Stimulated activated CD4-positive, alpha-beta T cell treated with anti-CD3 and anti-CD28 coated beads, Interleukin-2, amount 100 ng/mL, for 48 hours (primary cell): ENCODE results near the gene CFAP298.

ENCODE experiments used
- DNase-seq, 2 donors: peaks; one replicate each; pipeline ENCODE4 v3.0.0-alpha.2; 2020

Gene CFAP298

GRCh38 chr21:32597205-32597604, 15.0 kb downstream of the CFAP298 start:
- no peak for DNase-seq

DNA sequence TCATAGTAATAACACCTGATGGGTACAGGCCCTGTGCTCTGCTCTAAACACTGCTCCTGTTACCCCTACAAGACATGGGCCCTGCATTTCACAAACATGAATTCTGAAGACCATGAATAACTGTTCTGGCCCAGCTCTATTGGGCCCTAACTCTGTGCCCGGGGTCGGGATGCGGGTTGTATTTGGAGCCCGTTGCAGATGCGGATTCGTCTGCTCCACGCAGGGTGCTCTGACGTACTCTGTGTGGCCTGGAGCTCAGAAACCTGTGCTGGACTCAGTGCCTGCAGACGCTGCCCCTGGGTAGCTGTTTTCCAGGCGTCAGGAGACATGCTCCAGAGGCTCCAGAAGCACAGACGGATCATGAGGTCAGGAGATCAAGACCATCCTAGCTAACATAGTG, 16.7 kb downstream of the CFAP298 start:
- DNase-seq: no peak

GRCh38 chr21:32593690-32594089, 18.5 kb downstream of the CFAP298 start:
- no peak for DNase-seq

DNA sequence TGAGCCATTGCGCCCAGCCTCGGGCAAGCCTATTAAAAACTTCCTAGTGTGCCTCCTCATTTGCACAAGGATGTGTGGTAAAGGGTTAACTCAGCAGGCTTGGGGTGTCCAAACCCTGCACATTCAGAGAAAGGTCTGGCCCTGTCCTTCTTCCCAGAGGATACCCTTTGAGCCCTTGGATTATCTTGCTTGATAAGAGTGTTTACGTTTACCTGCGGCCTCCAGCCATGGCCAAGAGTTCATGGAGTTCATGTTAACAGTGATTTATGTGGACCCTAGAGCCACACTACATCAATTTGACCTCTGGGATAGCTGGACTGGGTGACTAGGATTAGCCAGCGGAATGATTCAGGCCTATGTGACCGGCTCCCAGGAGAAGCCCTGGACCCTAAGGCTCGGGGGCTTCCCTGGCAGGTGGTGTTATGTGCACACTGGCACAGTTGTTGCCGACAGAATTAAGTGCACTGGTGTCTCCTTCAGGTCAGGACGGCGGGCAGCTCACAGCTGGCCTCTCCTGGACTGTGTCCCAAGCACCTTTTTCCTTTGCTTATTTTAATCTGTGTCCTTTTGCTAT, 19.2 kb downstream of the CFAP298 start:
- no peak for DNase-seq

DNA sequence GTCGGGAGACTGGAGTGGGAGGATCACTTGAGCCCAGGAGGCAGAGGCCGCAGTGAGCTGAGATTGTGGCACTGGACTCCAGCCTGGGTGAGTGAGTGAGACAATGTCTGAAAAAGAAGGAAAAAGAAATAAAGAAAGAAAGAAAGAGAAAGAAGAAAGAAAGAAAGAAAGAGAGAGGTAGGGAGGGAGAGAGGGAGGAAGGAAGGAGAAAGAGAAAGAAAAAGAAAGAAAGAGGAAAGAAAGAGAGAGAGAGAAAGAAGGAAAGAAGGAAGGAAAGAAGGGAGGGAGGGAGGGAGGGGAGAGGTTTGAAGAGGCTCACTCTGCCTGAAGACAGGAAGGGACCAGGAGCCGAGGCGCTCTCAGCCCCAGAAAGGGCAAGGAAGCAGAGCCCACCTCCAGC, 22.0 kb downstream of the CFAP298 start:
- no peak for DNase-seq

DNA sequence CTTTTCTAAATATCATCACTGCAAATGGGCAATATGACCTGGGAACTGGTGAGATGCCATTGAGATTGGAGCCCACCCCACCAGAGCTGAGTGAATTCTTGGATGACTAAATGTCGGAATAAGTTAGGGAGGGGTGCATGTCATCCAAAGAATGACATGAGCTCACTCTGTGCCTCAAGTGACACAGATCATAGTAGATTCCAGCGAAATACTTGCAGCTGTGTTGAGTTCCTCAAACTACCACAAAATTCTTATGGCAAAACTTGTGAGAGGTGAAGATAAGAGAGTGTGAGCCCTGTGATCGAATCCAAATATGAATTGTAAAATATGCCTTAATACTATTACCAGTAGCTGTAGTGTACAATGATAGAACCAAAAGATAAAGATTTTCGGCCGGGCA, 24.5 kb downstream of the CFAP298 start:
- DNase-seq: no peak

DNA sequence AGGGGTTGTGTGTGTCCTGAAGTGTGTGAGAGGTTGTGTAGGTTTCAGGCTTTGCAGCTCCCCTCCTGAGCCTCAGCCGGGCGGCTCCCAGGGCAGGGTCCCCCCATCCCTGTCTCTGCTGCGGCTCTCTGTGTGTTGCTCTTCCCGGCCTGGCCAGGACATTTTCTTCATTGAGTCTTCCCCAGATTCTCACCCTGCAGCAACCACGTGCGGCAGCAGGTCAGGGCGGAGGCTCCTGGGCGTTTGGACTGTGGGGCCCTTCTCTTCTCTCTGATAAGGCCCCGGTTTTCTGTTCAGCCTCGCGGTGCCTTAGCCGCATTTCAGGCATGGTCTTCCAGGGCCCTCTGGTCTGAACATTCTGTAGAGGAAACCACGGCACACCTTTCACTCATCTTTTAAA, 25.1 kb downstream of the CFAP298 start:
- DNase-seq: no peak

DNA sequence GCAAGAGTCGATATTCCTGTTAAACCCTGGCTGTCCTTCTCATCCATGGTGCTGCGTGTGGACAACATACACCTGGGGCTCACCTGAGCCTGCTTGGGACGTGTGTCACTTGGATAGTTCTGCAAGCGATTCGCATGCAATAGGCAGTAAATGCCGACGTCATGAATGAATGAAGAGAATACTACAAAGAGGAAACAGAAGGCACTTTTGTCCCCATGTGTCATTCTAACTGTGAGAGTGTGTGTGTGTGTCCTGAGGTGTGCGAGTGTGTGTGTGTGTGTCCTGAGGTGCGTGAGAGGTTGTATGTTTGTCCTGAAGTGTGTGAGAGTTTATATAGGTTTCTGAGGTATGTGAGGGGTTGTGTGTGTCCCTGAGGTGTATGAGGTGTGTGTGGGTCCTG, 26.2 kb downstream of the CFAP298 start:
- no peak for DNase-seq

- no peak for DNase-seq
Observed at GRCh38 chr21:32585042-32585710, 27.0 kb downstream of the CFAP298 start, which contains the start of gene TCP10L. Gene TCP10L (minus strand): TSS chr21:32585523. CDS start chr21:32584304, 1,219 bp downstream.

DNA sequence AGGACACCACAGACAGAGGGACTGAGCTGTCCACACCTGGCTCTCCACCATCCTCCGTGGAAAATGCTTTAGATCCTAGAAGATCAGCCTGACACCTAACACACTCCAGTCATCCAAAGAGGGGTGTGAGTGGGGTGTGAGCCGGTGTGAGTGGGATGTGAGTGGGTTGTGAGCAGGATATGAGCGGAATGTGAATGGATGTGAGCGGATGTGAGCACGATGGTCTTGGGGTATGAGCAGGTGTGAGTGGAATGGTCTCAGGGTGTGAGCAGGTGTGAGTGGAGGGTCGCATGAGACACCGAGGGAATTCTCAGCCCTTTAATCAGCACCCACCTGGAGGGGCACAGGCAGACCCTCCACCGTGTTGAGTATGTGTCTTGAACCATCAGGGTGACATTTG, 27.7 kb downstream of the CFAP298 start:
- DNase-seq: no peak

GRCh38 chr21:32581732-32582131, 30.4 kb downstream of the CFAP298 start:
- DNase-seq: no peak

GRCh38 chr21:32580949-32581348, 31.2 kb downstream of the CFAP298 start:
- no peak for DNase-seq

DNA sequence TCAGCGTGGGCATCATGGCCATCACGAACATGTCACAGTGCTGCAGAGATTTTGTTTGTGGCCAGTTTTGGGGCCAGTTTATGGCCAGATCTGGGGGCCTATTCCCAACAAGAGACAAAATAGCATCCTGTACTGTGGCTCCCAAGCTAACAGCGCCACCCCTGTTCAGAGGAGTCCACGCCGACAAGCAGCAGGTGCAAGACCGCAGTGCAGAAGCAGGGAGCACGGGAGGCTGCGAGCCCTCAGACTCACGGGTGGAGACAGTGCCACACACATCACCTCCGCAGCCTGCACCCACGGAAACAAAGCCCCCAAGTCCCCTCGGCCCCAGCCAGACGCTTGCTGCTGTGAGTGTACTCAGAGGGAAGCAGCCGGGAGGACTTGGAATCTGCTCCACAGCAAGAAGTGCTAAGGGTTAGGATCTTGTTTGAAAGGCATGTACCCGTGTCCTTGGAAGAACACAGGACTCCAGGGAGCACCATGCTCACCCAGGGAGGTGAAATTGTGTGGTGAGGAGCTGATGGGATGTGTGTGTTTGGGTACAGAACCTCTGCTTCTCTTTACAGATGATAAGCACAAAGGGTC, 34.0 kb downstream of the CFAP298 start:
- DNase-seq: no peak

- DNase-seq: no peak
Observed at GRCh38 chr21:32576011-32576410, 36.2 kb downstream of the CFAP298 start.

- DNase-seq: no peak
Observed at GRCh38 chr21:32574946-32575925, 36.9 kb downstream of the CFAP298 start.

DNA sequence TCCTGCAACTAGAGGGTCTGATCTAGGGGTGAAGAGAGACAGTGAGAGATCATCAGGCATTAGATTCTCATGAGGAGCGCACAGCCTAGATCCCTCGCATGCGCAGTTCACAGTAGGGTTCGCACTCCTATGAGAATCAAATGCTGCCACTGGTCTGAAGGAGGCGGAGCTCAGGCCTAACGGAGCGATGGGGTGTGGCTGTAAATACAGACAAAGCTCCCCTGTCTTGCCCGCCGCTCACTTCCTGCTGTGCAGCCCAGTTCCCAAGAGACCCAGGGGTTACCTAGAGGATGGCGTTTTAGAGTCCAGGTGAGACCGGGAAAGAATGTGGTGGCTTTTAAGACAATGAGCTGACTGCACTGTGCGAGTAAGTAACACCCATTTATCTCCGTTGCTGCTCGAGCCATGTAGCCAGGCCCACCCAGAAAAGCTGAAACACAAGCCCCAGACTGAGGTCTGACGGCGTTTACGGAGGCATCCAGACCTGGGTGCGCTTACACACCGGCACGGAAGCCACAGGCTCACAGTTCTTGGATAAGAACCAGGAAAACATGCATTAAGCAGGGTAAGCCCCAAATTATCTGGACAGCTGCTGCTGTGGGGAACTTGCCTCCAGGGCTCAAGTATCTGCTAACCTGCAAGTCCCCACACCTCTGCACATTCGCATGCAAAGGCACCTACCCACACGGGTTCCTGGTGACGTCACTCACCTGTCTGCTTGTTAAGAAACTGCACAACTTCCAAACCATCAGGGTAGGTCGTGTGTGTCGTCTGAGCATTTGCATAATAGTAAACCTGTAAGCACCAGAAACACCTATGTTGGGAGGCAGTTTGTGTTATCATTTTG, 39.4 kb downstream of the CFAP298 start:
- no peak for DNase-seq

DNA sequence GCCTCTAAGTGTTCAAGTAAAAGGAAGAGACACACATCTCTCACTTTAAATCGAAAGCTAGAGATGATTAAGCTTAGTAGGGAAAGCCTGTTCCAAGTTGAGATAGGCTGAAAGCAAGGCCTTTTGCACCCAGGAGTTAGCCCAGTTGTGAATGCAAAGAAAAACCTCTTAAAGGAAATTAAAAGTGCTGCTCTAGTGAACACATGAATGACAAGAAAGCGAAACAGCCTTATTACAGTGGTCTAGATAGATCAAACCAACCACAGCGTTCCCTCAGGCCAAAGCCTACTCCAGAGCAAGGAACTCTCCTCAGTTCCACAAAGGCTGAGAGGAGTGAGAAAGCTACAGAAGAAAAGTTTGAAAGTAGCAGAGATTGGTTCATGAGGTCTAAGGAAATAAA, 41.7 kb downstream of the CFAP298 start:
- DNase-seq: no peak

- peak; percentile 76 to 77 for DNase-seq
Observed at GRCh38 chr21:32569261-32570230, 42.6 kb downstream of the CFAP298 start.

GRCh38 chr21:32567626-32568025, 44.6 kb downstream of the CFAP298 start:
- no peak for DNase-seq

GRCh38 chr21:32566741-32567389, 45.3 kb downstream of the CFAP298 start:
- DNase-seq: no peak
